Ammon's horn (tissue), 1 donor: ENCODE measurements around the gene H1-8.
A peak's percentile ranks its signal among the peaks of the same experiment; 100 is the strongest.

ENCODE experiments used
- DNase-seq: peaks from one replicate; pipeline ENCODE4 v3.0.0-alpha.2; 2016; ENCODE audit warnings: low spot score

The H1-8 gene

GRCh38 chr3:129573493-129573892 is 30.5 kb downstream of the H1-8 start:
- DNase-seq = no peak

- no peak for DNase-seq
These were observed 31.2 kb downstream of the H1-8 start for GRCh38 chr3:129574206-129574605.

GRCh38 chr3:129575233-129575996 is 32.4 kb downstream of the H1-8 start:
- no peak for DNase-seq

- no peak for DNase-seq
These were observed 33.0 kb downstream of the H1-8 start for GRCh38 chr3:129575997-129576384.

GRCh38 chr3:129576514-129577352 is 33.8 kb downstream of the H1-8 start:
- peak; percentile 56 for DNase-seq

- DNase-seq = no peak
These were observed 34.4 kb downstream of the H1-8 start for GRCh38 chr3:129577366-129577765.

GRCh38 chr3:129577925-129578786 is 35.2 kb downstream of the H1-8 start:
- DNase-seq = no peak

- DNase-seq = no peak
These were observed 37.0 kb downstream of the H1-8 start for GRCh38 chr3:129579991-129580390.

GRCh38 chr3:129581623-129582022 is 38.6 kb downstream of the H1-8 start:
- DNase-seq = no peak

- no peak for DNase-seq
These were observed 39.8 kb downstream of the H1-8 start for GRCh38 chr3:129582799-129583198.

GRCh38 chr3:129583289-129583688 is 40.3 kb downstream of the H1-8 start:
- no peak for DNase-seq

GRCh38 chr3:129584631-129585030 is 41.7 kb downstream of the H1-8 start:
- DNase-seq = no peak

- DNase-seq = no peak
These were observed 43.1 kb downstream of the H1-8 start for GRCh38 chr3:129585949-129586657.

- DNase-seq = no peak
These were observed 43.9 kb downstream of the H1-8 start for GRCh38 chr3:129586746-129587430.

GRCh38 chr3:129587566-129588210 is 44.7 kb downstream of the H1-8 start:
- no peak for DNase-seq

GRCh38 chr3:129590215-129590614 is 47.2 kb downstream of the H1-8 start:
- no peak for DNase-seq

GRCh38 chr3:129591932-129592331 is 49.0 kb downstream of the H1-8 start:
- DNase-seq = no peak

- DNase-seq = peak; percentile 69
These were observed 49.6 kb downstream of the H1-8 start for GRCh38 chr3:129592381-129593131.

GRCh38 chr3:129593230-129593594 is 50.2 kb downstream of the H1-8 start:
- no peak for DNase-seq
